Central memory CD8-positive, alpha-beta T cell (primary cell): ENCODE measurements around the gene MLH3.
"Not testable (repeated sequence)": the region's sequence is repeated elsewhere in the genome, so short reads cannot be mapped to it uniquely, and the experiment has no call there.

Source experiments
- ATAC-seq: fragments of 150-1000 bp; cut with Tn5 transposase; replicated peaks from 2 replicates; pipeline ENCODE4 v1.10.0; 2022; ENCODE audit warnings: mild to moderate bottlenecking, moderate FRiP score, moderate number of reproducible peaks; ENCODE audit not compliant: poor library complexity, severe bottlenecking; ENCODE audit errors: extremely low read depth
- DNase-seq, 2 donors: peaks; one replicate each; pipeline ENCODE4 v3.0.0; 2021; ENCODE audit warnings: low spot score in 2 of 2
- H3K27ac Mint-ChIP-seq: one replicate; pipeline ENCODE4 v1.8.0; 2022; ENCODE audit warnings: low read depth, mild to moderate bottlenecking, moderate library complexity, mixed read lengths
- H3K27me3 Mint-ChIP-seq: one replicate; pipeline ENCODE4 v1.8.0; 2022; ENCODE audit warnings: mixed read lengths
- H3K36me3 Mint-ChIP-seq: one replicate; pipeline ENCODE4 v1.8.0; 2022; ENCODE audit warnings: mild to moderate bottlenecking, moderate library complexity, mixed read lengths; ENCODE audit not compliant: insufficient read depth
- H3K4me1 Mint-ChIP-seq: one replicate; pipeline ENCODE4 v1.8.0; 2022; ENCODE audit warnings: mixed read lengths
- H3K4me3 Mint-ChIP-seq: one replicate; pipeline ENCODE4 v1.8.0; 2022; ENCODE audit warnings: mild to moderate bottlenecking, moderate library complexity, mixed read lengths
- H3K9me3 Mint-ChIP-seq: one replicate; pipeline ENCODE4 v1.8.0; 2022; ENCODE audit warnings: mixed read lengths

The MLH3 gene

GRCh38 chr14:75081660-75082229 lies 30.5 kb upstream of the MLH3 start:
- DNase-seq (no peak), ATAC-seq (no peak)
- Mint-ChIP-seq H3K27ac (no peak overlapping the region), H3K27me3 (no peaks in the 10 kb centered on the region), H3K4me3 (no peak overlapping the region), H3K9me3 (no peaks in the 10 kb centered on the region), H3K36me3 (peaks cover 39% of the 10 kb centered on the region), H3K4me1 (no peaks in the 10 kb centered on the region)

DNA sequence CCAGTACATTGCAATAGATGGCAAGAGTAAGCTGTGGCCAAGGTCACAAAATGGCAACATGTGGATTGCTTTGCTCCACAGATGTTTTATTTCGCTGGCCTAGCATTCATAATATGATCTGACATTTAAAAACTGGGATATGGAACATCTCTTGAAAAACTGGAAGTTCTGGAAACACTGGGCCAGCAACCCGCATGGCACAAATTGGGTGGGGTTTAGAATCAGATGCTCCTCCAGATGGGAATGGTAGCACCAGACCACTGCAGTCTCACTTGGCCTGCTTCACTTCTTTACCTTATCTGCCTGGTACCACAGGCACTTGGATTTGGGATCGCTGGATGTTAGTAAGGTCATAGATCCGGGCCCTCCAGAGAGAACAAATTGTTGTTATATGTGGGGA lies 28.3 kb upstream of the MLH3 start:
- DNase-seq (no peak), ATAC-seq (no peak)
- Mint-ChIP-seq H3K4me3 (no peak overlapping the region), H3K9me3 (no peaks in the 10 kb centered on the region), H3K36me3 (peaks cover 24% of the 10 kb centered on the region), H3K27ac (no peak overlapping the region), H3K4me1 (no peaks in the 10 kb centered on the region), H3K27me3 (no peaks in the 10 kb centered on the region)

DNA sequence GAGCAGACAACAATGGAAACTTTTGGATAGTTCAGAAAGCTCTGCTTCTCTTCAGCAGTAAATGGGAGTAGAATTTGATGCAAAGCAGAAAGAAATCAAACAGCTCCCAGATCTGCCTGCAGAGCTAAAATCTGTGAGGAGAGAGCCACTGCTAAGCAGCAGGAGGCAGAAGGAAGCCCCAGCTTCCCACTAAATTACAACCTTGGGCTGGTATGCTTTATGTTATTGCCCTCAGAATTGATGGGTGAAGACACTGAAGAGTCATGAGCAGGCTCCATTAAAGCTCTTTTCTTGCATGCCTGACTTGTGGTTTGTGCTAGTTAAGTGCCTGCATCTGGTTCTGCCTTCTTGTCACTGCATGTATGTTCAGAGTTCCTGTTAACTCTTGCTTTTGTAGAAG lies 26.5 kb upstream of the MLH3 start:
- H3K27me3 Mint-ChIP-seq: no peaks in the 10 kb centered on the region
- H3K4me1 Mint-ChIP-seq: no peaks in the 10 kb centered on the region
- no peak overlapping the region for H3K27ac Mint-ChIP-seq

DNA sequence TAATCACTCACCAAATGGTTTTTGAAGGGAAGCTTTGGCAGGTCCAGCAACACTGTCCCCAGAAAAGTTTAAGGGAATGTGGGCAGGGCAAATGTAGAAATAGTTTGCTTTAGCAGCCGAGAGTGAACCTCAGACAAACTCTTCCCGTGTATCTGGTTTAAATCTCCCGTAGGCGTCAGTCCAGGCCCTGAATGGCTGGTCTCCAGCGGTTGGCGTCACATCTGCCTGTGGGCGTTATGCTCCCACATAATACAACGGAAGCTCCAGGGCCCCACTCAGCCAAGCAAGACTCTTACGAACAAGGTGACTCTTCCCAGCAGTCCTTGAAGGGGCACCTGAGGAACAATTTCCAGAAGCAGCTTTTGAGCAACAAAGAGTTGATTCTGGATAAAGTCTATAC lies 19.1 kb upstream of the MLH3 start:
- no peak overlapping the region for H3K27ac Mint-ChIP-seq
- H3K4me3 Mint-ChIP-seq: no peak overlapping the region
- H3K27me3 Mint-ChIP-seq: no peaks in the 10 kb centered on the region
- H3K36me3 Mint-ChIP-seq: peaks cover 1% of the 10 kb centered on the region
- no peaks in the 10 kb centered on the region for H3K4me1 Mint-ChIP-seq
- no peak for ATAC-seq
- no peak for DNase-seq
- no peaks in the 10 kb centered on the region for H3K9me3 Mint-ChIP-seq

More for the DNA sequence above, 26.5 kb upstream of the MLH3 start:
- no peaks in the 10 kb centered on the region for H3K9me3 Mint-ChIP-seq
- peaks cover 12% of the 10 kb centered on the region for H3K36me3 Mint-ChIP-seq
- DNase-seq: no peak
- H3K4me3 Mint-ChIP-seq: no peak overlapping the region
- ATAC-seq: no peak

DNA sequence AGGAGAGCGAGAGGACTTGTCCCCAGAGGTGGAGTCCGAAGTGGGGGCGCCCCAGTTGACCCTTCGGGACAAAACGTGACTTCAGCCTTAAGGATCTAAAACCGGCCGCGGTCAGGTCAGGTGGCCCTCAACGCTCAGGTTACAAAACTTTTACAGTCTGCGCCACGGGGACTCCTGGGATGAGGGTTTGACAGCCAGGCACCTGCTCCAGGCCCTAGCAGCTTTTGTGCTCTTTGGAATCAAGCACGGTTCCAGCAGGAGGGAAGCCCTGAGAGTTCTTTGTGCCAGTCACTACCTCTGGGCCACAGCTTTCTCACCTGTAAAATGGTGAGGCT lies 18.5 kb upstream of the MLH3 start:
- Mint-ChIP-seq H3K27me3 (no peaks in the 10 kb centered on the region), H3K4me1 (no peaks in the 10 kb centered on the region), H3K36me3 (peaks cover 1% of the 10 kb centered on the region), H3K27ac (no peak overlapping the region), H3K4me3 (no peak overlapping the region), H3K9me3 (no peaks in the 10 kb centered on the region)
- ATAC-seq (no peak), DNase-seq (no peak)

GRCh38 chr14:75069121-75069810 lies 18.0 kb upstream of the MLH3 start, which contains the start of gene ZC2HC1C:
Gene ZC2HC1C (plus strand): TSS chr14:75069641. CDS start chr14:75070574, 933 bp downstream.
- H3K27ac Mint-ChIP-seq: no peak within 1 kb of the TSS
- DNase-seq (no peak), ATAC-seq (peak; percentile 61)

GRCh38 chr14:75068294-75069120 lies 17.2 kb upstream of the MLH3 start:
- no peak for ATAC-seq
- DNase-seq: no peak
- Mint-ChIP-seq H3K27me3 (no peaks in the 10 kb centered on the region), H3K27ac (no peak overlapping the region), H3K4me3 (no peak overlapping the region), H3K9me3 (no peaks in the 10 kb centered on the region), H3K36me3 (peaks cover 7% of the 10 kb centered on the region), H3K4me1 (peaks cover 9% of the 10 kb centered on the region)

More at GRCh38 chr14:75069121-75069810, 18.0 kb upstream of the MLH3 start, which contains the start of gene ZC2HC1C:
- Mint-ChIP-seq H3K27me3 (no peaks in the 10 kb centered on the region), H3K4me1 (peaks cover 1% of the 10 kb centered on the region), H3K9me3 (no peaks in the 10 kb centered on the region), H3K36me3 (peaks cover 1% of the 10 kb centered on the region), H3K4me3 (no peak within 1 kb of the TSS)

GRCh38 chr14:75067765-75068164 lies 16.5 kb upstream of the MLH3 start:
- H3K4me3 Mint-ChIP-seq, DNase-seq, H3K36me3 Mint-ChIP-seq, H3K27ac Mint-ChIP-seq, H3K9me3 Mint-ChIP-seq, ATAC-seq, H3K27me3 Mint-ChIP-seq: not testable (repeated sequence)
- peaks cover 16% of the 10 kb centered on the region for H3K4me1 Mint-ChIP-seq

DNA sequence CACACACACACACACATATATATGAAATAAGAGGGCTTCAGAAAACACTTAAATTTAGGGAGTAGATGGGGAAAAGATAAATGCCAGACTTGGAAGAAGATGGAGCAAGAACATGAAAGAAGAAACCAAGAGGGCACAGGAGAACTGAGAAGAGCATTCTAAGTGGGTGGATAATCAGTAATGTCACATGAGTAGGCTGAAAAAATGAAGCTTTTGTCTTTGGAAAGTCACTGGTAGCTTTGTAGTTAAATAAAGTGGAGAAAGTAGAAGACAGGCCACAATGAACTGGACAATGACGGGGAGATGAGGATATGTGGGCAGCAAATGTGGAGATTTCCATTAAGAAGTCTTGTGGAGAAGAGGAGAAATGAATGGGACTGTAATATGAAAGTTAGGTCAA lies 15.9 kb upstream of the MLH3 start:
- Mint-ChIP-seq H3K27me3 (no peaks in the 10 kb centered on the region), H3K4me1 (peaks cover 19% of the 10 kb centered on the region), H3K36me3 (peaks cover 7% of the 10 kb centered on the region), H3K4me3 (no peak overlapping the region), H3K27ac (no peak overlapping the region), H3K9me3 (no peaks in the 10 kb centered on the region)
- no peak for DNase-seq
- ATAC-seq: no peak

GRCh38 chr14:75066691-75067090 lies 15.4 kb upstream of the MLH3 start:
- no peaks in the 10 kb centered on the region for H3K27me3 Mint-ChIP-seq
- ATAC-seq: no peak
- no peaks in the 10 kb centered on the region for H3K9me3 Mint-ChIP-seq

GRCh38 chr14:75064205-75064567 lies 12.9 kb upstream of the MLH3 start:
- peaks cover 12% of the 10 kb centered on the region for H3K36me3 Mint-ChIP-seq
- H3K27me3 Mint-ChIP-seq: no peaks in the 10 kb centered on the region
- H3K4me1 Mint-ChIP-seq: peaks cover 23% of the 10 kb centered on the region
- DNase-seq: no peak
- peak; percentile 20 for ATAC-seq
- peak overlapping the region; percentile 99 for H3K27ac Mint-ChIP-seq
- H3K4me3 Mint-ChIP-seq: peak overlapping the region; percentile 99
- no peaks in the 10 kb centered on the region for H3K9me3 Mint-ChIP-seq

More at GRCh38 chr14:75066691-75067090, 15.4 kb upstream of the MLH3 start:
- no peak overlapping the region for H3K27ac Mint-ChIP-seq
- peaks cover 19% of the 10 kb centered on the region for H3K4me1 Mint-ChIP-seq
- peaks cover 8% of the 10 kb centered on the region for H3K36me3 Mint-ChIP-seq
- DNase-seq: no peak
- H3K4me3 Mint-ChIP-seq: no peak overlapping the region

DNA sequence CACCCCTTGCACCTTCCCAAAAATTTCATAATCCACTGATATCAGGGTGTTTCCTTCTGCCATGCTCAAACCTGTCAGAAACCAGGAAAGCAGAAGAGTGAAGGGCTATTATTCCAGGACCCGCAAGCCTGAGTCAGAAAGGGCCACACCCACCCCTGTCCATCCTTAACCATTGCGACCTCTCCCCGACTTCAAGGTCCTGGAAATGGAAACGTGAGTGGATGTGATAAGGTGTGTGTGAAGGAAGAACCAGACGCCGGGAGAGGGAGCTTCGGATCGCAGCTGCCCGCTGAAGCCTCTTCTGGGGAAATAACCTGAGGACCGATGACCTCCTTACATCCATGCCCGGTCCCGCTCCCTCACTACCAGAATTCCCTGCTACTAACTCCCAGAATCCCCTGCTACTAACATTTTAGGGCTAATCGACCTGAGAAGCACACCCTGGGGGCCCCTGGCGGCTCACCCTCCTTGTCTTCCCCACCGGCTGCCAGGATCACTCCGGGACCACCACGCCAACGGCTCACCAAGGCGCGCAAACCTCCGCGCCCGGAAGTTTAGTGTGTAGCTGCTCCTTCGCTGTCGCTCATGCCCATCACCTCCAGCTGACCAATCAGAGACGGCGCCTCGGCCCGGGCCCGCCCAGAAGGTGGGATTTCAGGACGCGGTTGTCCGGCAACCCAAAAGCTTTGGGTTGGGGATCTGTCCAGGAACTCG lies 12.4 kb upstream of the MLH3 start, which contains the start of gene ACYP1:
TSS of gene ACYP1 (minus strand) at position 534 of the 714 bp plus-strand sequence. CDS start at position 63, 471 bp downstream.
- ATAC-seq: peak; percentile 99
- H3K36me3 Mint-ChIP-seq: peaks cover 11% of the 10 kb centered on the region
- no peaks in the 10 kb centered on the region for H3K9me3 Mint-ChIP-seq
- H3K27ac Mint-ChIP-seq: peak within 1 kb of the TSS; percentile 99
- H3K4me3 Mint-ChIP-seq: peak within 1 kb of the TSS; percentile 99
- H3K27me3 Mint-ChIP-seq: no peaks in the 10 kb centered on the region
- peaks cover 23% of the 10 kb centered on the region for H3K4me1 Mint-ChIP-seq
- DNase-seq: peak; percentile 85
